OCI-LY3 (cell line): ENCODE data around the gene RHAG.

Source experiments
- H2AFZ ChIP-seq: fragments of 200-600, 300-600 bp; shearing (Covaris generic); 2 replicates; pipeline ENCODE4 v1.6.0; 2014; ENCODE audit warnings: antibody characterized with exemption, low read depth, low read length
- H3K27ac ChIP-seq: fragments of 200-600, 300-600 bp; sonication (generic); 2 replicates; pipeline ENCODE4 v1.5.1; 2014; ENCODE audit warnings: mild to moderate bottlenecking, low read length, moderate library complexity, mixed read lengths
- H3K27me3 ChIP-seq: fragments of 200-600, 300-600 bp; sonication (generic); 2 replicates; pipeline ENCODE4 v1.6.1; 2014; ENCODE audit warnings: low read depth, low read length, mixed read lengths
- H3K36me3 ChIP-seq: fragments of 200-600, 300-600 bp; sonication (generic); replicated peaks from 2 replicates; pipeline ENCODE3; 2014; ENCODE audit warnings: low read depth, low read length, mixed read lengths
- H3K4me1 ChIP-seq: fragments of 300-600, 200-600 bp; sonication (generic); 2 replicates; pipeline ENCODE4 v1.6.1; 2014; ENCODE audit warnings: low read length, mixed read lengths
- H3K4me2 ChIP-seq: fragments of 200-600, 300-600 bp; sonication (generic); 2 replicates; pipeline ENCODE4 v1.6.1; 2014; ENCODE audit warnings: low read length, mixed read lengths
- H3K4me3 ChIP-seq: fragments of 300-600, 200-600 bp; sonication (generic); 2 replicates; pipeline ENCODE4 v1.5.1; 2014; ENCODE audit warnings: antibody characterized with exemption, mild to moderate bottlenecking, low read length, moderate library complexity
- H3K79me2 ChIP-seq: fragments of 300-600, 200-600 bp; shearing (Covaris generic); 2 replicates; pipeline ENCODE4 v1.6.1; 2014; ENCODE audit warnings: mild to moderate bottlenecking, low read length, mixed read lengths
- H3K9ac ChIP-seq: fragments of 300-600, 200-600 bp; shearing (Covaris generic); 2 replicates; pipeline ENCODE4 v1.6.0; 2014; ENCODE audit warnings: mild to moderate bottlenecking, low read length, moderate library complexity
- H3K9me3 ChIP-seq: fragments of 200-600, 300-600 bp; shearing (Covaris generic); 2 replicates; pipeline ENCODE4 v1.6.1; 2014; ENCODE audit warnings: low read length, mixed read lengths; ENCODE audit not compliant: insufficient read depth
- H4K20me1 ChIP-seq: fragments of 200-600, 300-600 bp; sonication (generic); 2 replicates; pipeline ENCODE4 v1.6.1; 2016; ENCODE audit warnings: low read length, mixed read lengths; ENCODE audit not compliant: insufficient read depth
- EZH2phosphoT487 ChIP-seq: fragments of 200-600 bp; shearing (Covaris generic); IDR thresholded peaks from 2 replicates; pipeline ENCODE4 v1.6.1; 2018; ENCODE audit warnings: antibody characterized with exemption, mixed run types, low read depth
- TF ChIP-seq, protein P1 (sequence below): fragments of 200-600, 300-600 bp; sonication (generic); IDR thresholded peaks from 2 replicates; pipeline ENCODE4 v1.5.1; 2014; ENCODE audit warnings: antibody characterized with exemption, low read length, low read depth

The RHAG gene

DNA sequence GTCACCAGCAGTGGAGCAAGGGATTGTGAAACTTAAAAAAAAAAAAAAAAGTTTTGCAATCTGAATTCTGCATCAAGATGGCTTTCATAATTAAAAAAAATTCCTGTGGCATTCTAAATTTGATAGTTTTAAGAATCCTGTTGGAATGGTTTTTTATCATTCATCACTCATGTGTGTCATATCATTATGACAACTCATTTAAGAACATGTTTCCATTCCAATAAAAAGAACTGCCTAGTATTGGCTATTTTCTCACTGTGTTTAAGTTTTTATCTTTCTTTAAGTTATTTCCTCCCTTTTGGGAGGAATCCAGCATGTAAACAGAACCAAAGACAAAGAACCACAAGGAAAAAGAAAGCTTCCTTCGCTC lies 26.2 kb upstream of the RHAG start:
- no peaks in the 10 kb centered on the region for H3K36me3 ChIP-seq
- H3K4me1 ChIP-seq: peaks cover 9% of the 10 kb centered on the region
- no peaks in the 10 kb centered on the region for H3K27me3 ChIP-seq
- H3K4me3 ChIP-seq: no peak overlapping the region
- H3K9me3 ChIP-seq: no peaks in the 10 kb centered on the region
- no peak overlapping the region for H3K27ac ChIP-seq
- TF ChIP-seq EZH2phosphoT487: no peak
- TF ChIP-seq, protein P1, sequence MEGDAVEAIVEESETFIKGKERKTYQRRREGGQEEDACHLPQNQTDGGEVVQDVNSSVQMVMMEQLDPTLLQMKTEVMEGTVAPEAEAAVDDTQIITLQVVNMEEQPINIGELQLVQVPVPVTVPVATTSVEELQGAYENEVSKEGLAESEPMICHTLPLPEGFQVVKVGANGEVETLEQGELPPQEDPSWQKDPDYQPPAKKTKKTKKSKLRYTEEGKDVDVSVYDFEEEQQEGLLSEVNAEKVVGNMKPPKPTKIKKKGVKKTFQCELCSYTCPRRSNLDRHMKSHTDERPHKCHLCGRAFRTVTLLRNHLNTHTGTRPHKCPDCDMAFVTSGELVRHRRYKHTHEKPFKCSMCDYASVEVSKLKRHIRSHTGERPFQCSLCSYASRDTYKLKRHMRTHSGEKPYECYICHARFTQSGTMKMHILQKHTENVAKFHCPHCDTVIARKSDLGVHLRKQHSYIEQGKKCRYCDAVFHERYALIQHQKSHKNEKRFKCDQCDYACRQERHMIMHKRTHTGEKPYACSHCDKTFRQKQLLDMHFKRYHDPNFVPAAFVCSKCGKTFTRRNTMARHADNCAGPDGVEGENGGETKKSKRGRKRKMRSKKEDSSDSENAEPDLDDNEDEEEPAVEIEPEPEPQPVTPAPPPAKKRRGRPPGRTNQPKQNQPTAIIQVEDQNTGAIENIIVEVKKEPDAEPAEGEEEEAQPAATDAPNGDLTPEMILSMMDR: no peak
- no peak overlapping the region for H2AFZ ChIP-seq
- no peak overlapping the region for H3K4me2 ChIP-seq
- H3K9ac ChIP-seq: no peak overlapping the region
- H4K20me1 ChIP-seq: no peaks in the 10 kb centered on the region
- H3K79me2 ChIP-seq: no peaks in the 10 kb centered on the region

DNA sequence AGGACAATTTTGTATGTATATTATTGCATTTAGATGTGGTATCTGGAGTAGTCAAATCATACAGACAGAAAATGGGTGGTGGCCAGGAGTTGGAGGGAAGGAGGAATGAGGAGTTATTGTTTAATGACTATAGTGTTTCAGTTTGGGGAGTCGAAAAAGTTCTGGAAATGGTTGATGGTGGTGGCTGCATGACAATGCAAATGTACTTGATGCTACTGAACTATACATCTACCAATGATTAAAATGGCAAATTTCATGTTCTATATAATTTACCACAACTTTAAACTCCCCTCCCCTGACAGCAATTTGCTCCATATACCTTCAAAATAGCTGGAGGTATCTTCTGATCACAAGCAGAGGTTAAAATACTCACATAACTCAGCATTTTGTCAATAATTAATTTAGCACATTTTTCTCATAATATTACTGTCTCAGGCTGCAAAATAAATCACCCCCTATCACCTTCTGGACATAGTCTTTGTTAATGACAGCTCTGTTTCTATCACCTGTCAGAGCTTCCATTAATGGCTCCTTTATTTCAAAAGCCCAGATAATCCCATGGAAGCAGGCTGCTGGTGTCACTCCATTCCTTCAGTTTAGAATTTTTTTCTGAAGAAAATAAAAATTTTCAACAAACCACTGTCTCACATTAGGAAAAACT lies 25.7 kb upstream of the RHAG start:
- peaks cover 6% of the 10 kb centered on the region for H3K4me1 ChIP-seq
- H2AFZ ChIP-seq: no peak overlapping the region
- no peaks in the 10 kb centered on the region for H4K20me1 ChIP-seq
- TF ChIP-seq, protein P1: no peak
- no peak for TF ChIP-seq EZH2phosphoT487
- no peaks in the 10 kb centered on the region for H3K79me2 ChIP-seq
- no peaks in the 10 kb centered on the region for H3K9me3 ChIP-seq
- H3K36me3 ChIP-seq: no peaks in the 10 kb centered on the region
- no peaks in the 10 kb centered on the region for H3K27me3 ChIP-seq
- no peak overlapping the region for H3K4me3 ChIP-seq
- no peak overlapping the region for H3K4me2 ChIP-seq
- H3K27ac ChIP-seq: no peak overlapping the region
- no peak overlapping the region for H3K9ac ChIP-seq

DNA sequence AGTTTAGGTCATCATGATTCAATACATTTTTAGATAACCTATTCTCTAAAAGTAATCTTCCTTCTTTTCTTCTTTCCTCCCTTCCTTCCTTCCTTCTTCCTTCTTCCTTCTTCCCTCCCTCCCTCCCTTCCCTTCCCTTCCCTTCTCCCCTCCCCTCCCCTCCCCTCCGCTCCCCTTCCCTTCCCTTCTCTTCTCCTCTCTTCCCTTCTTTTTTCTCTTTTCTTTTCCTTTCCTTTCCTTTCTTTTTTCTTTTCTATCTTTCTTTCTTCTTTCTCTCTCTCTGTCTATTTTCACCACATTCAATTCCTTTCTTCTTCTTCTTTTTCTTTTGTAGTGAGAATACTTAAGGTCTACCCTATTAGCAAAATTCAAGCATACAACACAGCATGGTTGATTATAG lies 17.3 kb upstream of the RHAG start:
- H3K79me2 ChIP-seq: no peaks in the 10 kb centered on the region
- H3K4me3 ChIP-seq: no peak overlapping the region
- no peak overlapping the region for H3K4me2 ChIP-seq
- no peaks in the 10 kb centered on the region for H3K4me1 ChIP-seq
- H3K36me3 ChIP-seq: no peaks in the 10 kb centered on the region
- H3K9ac ChIP-seq: no peak overlapping the region
- no peaks in the 10 kb centered on the region for H3K27me3 ChIP-seq
- no peaks in the 10 kb centered on the region for H4K20me1 ChIP-seq
- H3K9me3 ChIP-seq: no peaks in the 10 kb centered on the region
- H2AFZ ChIP-seq: no peak overlapping the region
- TF ChIP-seq, protein P1: no peak
- TF ChIP-seq EZH2phosphoT487: no peak
- no peak overlapping the region for H3K27ac ChIP-seq

DNA sequence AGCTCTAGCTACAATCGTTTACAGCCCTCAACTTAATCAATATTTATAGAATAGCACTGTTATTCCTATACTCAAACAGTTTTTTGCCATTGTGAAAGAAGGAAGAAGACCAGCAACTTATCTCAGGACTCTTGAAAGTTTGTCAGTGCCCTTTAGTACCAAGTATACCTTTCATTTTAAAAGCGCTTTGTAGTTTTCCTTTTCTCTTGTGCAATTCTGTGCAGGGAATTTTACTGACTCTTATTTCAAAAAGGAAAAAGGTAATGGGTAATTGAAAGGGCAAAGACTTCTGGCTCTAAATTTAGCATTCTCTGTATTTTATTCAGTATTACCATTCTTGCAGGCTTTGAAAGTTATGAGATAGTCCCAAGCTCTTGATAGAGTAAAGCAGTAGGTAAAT lies 16.8 kb upstream of the RHAG start:
- Histone ChIP-seq H3K9ac (no peak overlapping the region), H3K79me2 (no peaks in the 10 kb centered on the region), H2AFZ (no peak overlapping the region), H3K27me3 (no peaks in the 10 kb centered on the region), H3K4me2 (no peak overlapping the region), H3K4me3 (no peak overlapping the region), H3K4me1 (no peaks in the 10 kb centered on the region), H4K20me1 (no peaks in the 10 kb centered on the region), H3K27ac (no peak overlapping the region), H3K9me3 (no peaks in the 10 kb centered on the region), H3K36me3 (no peaks in the 10 kb centered on the region)
- TF ChIP-seq, protein P1: no peak
- TF ChIP-seq EZH2phosphoT487: no peak
